Jurkat, Clone E6-1 (cell line): Measurements from ENCODE around the gene MTG2.

ENCODE experiments used
- DNase-seq: peaks from one replicate; pipeline ENCODE4 v3.0.0-alpha.2; 2011; ENCODE audit warnings: low read depth, low spot score
- H3K4me3 ChIP-seq: 2 replicates; pipeline ENCODE4 v1.5.1; 2011; ENCODE audit warnings: mild to moderate bottlenecking, low read length, control low read depth, moderate library complexity

MTG2 gene

DNA sequence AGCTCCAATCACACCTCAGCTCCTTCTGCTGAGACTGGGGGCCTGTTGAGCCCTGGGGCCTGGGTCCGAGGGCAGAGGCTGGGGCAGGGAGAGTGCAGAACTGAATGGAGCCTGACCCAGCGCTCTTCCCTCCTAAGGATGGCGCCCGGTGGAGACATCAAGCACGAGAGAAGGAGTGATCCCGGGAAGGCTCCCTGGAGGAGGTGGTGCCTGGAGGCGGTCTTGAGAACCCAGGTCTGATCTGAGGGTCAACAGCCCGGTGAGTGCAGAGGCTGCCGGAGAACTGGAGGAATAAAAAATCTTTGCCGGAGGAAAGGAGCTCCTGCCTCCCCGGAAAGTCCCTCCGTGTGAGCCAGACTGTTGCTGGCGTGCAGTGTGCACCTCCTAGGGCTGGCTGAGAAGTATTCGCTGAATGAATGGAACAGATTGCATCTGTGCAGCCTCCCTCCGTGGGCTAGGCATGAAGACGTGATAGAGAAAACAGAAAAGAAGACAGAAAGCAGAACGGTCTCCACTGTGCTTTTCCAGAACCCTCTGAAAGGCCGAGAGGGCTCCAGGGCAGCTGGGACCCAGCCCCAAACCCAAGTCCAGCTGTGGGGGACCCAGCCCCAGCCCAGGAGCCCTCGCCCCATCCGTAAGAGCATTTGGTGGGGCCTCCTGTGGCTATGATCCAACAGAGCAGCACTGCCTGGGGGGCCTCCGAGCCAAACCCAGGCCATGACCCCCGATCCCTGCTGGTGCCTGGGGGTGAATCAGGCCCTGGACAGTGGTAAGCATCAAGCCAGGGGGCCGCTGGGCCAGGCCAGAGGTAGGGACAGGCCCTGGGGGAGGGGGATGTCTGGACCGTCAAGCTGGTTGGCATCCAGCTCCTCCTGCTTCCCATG is 44.1 kb downstream of the MTG2 start:
- no peak for DNase-seq
- H3K4me3 ChIP-seq = no peak overlapping the region

GRCh38 chr20:62227591-62227976 is 44.8 kb downstream of the MTG2 start:
- DNase-seq = no peak
- no peak overlapping the region for H3K4me3 ChIP-seq

DNA sequence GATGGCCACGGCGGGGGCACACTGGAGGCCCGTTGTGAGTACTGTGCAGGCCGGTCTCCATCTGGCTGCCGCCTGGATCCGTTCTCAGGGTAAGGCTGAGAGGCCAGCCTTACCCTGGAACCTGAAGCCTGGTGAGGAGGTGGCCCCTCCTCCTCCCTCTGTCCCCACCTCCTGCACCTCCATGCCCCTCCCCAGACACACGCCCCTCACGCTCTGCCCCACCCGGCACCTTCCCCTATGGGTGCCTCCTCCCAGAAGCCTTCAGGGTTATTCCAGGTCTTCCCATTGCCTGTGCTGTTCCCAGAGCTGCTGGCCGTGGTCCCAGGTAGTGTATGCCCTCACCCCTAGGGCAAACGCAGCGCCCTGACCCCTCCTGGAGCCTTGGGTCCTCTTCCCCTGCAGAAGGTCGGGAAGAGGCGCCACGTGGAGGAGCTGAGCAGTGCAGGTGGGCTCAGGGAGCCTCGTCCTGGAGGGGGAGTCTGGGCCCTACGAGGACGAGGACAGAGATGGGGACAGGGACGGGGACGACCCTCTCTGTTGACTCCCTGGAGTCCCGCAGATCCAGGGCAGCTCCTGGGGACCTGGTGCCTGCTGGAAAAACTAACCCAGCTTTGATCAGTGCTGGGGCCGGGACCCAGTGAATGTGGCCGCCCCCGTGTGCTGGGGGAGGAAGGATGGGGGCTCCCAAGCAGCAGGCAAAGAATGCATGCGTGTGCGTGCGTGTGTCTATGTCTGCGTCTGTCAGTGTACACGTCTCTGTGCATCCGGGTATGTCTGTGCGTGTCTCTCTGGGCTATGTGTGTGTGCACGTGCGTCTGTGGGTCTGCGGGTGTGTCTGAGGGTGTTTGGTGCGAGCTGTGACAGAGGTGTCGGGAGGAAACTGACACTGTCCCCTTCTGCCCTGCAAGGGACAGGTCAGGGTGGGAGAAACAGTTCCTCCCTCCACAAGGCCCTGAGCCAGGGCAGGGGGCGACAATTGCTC is 45.4 kb downstream of the MTG2 start:
- DNase-seq = no peak
- no peak overlapping the region for H3K4me3 ChIP-seq

DNA sequence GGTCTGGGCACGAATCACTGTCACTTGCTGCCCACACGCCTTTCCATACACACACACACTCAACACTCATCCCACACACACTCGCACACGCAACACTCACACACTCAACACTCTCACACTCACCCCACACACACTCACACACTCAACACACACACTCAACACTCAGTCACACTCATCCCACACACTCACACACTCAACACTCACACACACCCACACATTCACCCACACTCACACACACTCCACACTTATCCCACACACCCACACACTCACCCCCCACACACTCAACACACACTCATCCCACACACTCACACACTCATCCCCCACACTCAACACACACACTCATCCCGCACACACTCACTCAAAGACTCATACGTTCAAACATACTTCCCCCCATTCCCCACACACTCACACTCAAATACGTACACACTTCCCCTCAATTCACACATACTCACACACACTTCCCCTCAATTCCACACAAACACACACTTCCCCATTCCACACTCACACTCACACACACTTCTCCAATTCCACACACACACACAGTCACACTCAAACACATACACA is 46.2 kb downstream of the MTG2 start:
- no peak for DNase-seq
- no peak overlapping the region for H3K4me3 ChIP-seq

GRCh38 chr20:62229667-62230066 is 46.8 kb downstream of the MTG2 start:
- no peak overlapping the region for H3K4me3 ChIP-seq
- no peak for DNase-seq

GRCh38 chr20:62230276-62230675 is 47.4 kb downstream of the MTG2 start:
- no peak overlapping the region for H3K4me3 ChIP-seq
- no peak for DNase-seq

DNA sequence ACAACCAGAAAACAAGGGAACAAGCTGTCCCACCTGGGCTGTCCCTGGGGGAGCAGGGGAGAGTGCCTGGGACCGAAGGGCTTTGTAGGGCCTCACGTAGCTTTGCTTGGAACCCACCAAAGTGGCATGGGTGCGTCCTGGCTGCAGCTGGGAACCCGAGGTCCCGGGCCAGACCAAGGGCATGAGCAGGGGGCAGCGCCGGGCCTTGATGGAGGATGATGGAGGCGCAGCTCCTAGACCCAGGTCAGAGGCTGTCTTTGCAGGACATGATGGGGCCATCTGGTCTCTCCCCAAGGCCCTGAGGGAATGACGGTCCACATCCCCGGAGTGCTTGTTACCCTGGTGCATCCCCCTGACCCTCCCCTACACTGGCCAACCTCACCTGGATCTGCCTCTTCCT is 47.9 kb downstream of the MTG2 start:
- DNase-seq = no peak
- no peak overlapping the region for H3K4me3 ChIP-seq

DNA sequence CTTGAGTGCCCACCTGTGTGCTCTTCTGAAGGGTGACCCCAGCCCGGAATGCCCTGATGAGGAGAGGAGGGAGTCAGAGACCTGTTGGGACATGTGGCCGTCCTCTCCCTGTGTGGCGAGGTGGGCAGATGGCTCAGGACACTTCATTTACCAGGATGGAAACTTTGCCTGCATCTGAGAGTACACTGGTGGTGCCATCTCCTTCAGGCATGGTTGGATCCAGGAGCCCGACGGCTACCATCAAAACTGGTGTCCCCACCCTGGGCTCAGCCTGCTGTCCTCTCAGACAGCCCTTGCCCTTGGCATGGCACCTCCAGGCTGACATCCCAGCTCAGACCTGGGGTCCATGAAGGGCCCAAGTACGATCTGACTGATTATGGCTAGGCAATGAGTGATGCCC is 48.5 kb downstream of the MTG2 start:
- H3K4me3 ChIP-seq = no peak overlapping the region
- DNase-seq = no peak

DNA sequence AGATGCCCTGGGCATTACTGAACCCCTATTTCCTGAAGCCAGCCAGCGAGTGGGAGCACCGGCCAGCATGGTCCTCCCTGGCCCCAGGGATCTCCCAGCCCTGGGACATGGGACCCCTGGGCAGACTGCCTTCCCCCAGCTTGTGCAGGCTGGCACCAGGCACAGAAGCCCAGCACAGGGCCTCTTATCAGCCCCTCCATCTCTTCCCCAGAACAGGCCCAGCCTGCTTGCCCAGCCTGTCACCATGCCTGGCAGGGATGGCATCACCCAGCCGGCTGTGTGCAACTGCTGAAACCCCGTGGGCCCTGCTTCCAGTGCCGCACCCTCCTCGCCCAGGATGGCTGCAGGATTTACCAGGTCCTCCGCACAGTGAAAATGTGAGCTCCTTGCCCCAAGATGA is 49.4 kb downstream of the MTG2 start:
- no peak for DNase-seq

DNA sequence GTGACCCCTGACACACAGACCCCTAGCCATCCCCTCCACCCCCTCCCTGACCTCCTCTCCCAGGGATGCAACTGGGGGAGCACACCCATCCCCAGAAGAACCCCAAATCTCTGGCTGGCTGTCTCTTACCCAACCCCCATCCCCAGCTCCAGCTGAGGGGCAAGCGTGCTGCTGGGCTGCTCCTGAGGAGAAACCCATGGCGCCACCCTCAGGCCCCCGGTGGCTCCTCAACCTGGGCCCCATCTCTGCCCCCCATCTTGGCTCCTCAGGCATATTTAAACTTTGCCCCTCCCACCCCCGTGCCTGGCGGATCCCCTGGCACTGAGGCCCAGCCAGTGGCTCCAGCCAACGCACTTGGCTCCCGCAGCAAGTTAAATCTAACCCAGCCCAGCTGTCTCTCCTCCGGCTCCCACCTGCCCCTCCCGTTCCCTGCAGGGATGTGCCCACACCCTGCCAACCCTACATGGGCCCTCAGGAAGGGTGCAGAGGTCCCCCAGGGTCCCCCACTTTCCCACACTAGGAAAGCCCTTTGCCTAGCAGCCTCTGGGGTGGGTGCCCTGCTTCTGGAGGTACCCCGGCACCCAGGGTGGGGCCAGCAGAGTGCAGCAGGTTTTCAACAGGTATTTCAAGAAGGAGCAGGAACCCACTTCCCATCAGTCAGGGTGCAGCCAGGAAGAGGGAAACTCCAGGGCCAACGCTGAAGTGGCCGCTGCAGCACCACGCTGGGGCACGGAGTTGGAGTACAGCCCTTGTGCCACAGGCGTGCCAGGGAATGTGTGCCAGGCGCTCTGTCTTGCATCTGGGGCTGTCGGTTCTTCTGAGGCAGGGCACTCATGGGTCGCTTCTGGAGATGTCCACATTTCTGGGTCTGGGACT is 50.2 kb downstream of the MTG2 start:
- no peak for DNase-seq
- H3K4me3 ChIP-seq = no peak overlapping the region

More for the DNA sequence above, 49.4 kb downstream of the MTG2 start:
- H3K4me3 ChIP-seq = no peak overlapping the region

DNA sequence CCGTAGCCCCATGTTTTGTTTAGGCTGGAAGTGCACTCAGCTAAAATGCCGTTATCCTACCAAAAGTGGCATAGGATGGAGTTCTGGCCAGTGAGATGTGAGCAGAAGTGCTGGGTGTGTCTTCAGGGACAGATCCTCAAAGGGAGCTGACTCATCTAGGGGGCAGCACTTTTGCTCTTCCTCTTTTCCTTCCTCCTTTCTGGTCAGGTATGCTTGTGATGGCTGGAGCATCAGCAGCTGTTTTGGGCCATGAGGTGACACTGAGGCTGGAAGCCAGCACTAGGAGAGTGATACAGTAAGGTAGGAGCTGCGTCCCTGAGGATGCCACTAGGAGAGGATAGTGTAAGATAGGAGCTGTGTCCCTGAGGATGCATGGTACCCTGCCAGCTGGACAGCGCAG is 50.9 kb downstream of the MTG2 start:
- no peak for DNase-seq
- no peak overlapping the region for H3K4me3 ChIP-seq

DNA sequence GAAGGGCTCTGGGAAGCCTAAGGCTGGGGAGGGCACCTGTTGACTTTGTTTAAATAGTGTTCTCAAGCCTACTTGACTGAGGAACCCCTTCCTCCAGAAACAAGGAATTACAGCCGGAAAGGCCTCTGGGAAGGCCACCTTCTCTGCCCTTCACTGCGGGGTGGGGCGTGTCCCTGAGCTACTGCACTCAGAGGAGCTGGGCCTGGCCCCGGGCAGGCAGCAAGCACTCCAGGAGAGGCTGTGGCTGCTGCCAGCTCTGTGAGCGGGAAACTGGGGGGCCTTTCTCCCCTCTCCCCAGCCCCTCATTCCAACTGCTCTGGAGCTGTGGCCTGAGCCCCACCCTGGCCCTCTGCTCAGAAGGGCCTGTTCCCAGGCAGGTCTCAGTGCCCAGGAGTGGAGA is 51.5 kb downstream of the MTG2 start:
- DNase-seq = no peak
- H3K4me3 ChIP-seq = no peak overlapping the region

GRCh38 chr20:62235001-62235776 is 52.4 kb downstream of the MTG2 start:
- no peak for DNase-seq
- H3K4me3 ChIP-seq = no peak overlapping the region

DNA sequence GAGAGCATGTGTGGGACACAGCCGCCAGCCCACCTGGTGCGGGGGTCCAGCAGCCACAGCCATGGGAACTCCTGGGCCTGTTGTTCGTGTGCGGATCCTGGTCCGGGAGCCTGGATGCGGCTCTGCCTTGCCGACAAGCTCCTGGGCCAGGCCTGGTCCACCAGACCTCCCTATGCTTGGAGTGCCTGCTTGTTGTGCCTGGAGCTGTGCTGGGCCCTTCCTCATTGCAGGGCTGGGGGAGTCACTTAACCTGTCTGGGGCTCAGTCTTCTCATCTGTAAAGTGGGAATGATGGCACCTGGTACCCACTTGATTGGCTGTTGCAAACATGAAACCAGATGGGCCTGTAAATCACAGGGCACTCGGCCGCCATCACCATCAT is 52.9 kb downstream of the MTG2 start:
- no peak for DNase-seq

DNA sequence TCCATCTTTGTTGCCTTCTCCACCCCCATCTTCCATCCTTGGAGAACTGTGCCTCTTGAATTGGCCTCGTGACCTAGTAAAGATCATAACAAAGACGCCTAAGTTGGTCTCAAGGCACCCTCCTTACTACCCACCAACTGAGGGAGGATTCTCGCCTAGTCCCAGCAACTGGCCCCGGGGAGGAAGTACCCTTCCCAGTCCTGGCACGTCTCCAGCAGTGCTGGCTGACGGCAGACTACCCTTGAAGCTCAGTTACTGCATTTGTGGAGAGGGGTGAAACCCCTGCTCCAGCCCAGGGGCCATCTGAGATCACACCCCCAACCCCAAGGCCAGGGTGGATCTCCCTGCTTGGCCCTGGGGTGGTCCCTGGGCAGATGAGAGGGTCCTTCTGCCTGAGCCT is 53.4 kb downstream of the MTG2 start:
- no peak overlapping the region for H3K4me3 ChIP-seq
- DNase-seq = no peak

More for the DNA sequence above, 52.9 kb downstream of the MTG2 start:
- H3K4me3 ChIP-seq = no peak overlapping the region

- no peak for DNase-seq
Observed at GRCh38 chr20:62236766-62237513, 54.1 kb downstream of the MTG2 start.

GRCh38 chr20:62237514-62237800 is 54.6 kb downstream of the MTG2 start:
- H3K4me3 ChIP-seq = no peak overlapping the region
- no peak for DNase-seq

More at GRCh38 chr20:62236766-62237513, 54.1 kb downstream of the MTG2 start:
- no peak overlapping the region for H3K4me3 ChIP-seq
